Mucosa of descending colon (tissue), 3 donors: ENCODE measurements around the gene CFAP141. TPM values are rescaled to one million over a fixed set of nuclear protein-coding genes. Genes with fewer than 3 reads are reported as not detected.

Experiments
- ATAC-seq: fragments of 200-7000 bp; cut with Tn5 transposase; one replicate; pipeline ENCODE4 v1.9.1; 2020; ENCODE audit warnings: mild to moderate bottlenecking, moderate library complexity
- DNase-seq, 3 donors: peaks; one replicate each; pipeline ENCODE4 v3.0.0-alpha.2; 2020
- H3K36me3 ChIP-seq: fragments of 200-600 bp; one replicate; pipeline ENCODE4 v1.8.0; 2021; ENCODE audit warnings: low read depth, mild to moderate bottlenecking
- H3K4me1 ChIP-seq: fragments of 200-600 bp; one replicate; pipeline ENCODE4 v1.8.0; 2021; ENCODE audit warnings: low read depth, mild to moderate bottlenecking
- H3K4me3 ChIP-seq: fragments of 200-600 bp; one replicate; pipeline ENCODE4 v1.8.0; 2021; ENCODE audit warnings: mild to moderate bottlenecking
- H3K9me3 ChIP-seq: fragments of 200-600 bp; one replicate; pipeline ENCODE4 v1.8.0; 2021; ENCODE audit warnings: mild to moderate bottlenecking
- CTCF ChIP-seq: fragments of 200-600 bp; IDR thresholded peaks from one replicate; pipeline ENCODE4 v1.8.0; 2022; ENCODE audit warnings: antibody characterized with exemption, mild to moderate bottlenecking
- intact Hi-C, 2 donors: fragments of 100-400 bp; cut with DNase I in 1 of 2; cut with micrococcal nuclease in 1 of 2; formaldehyde crosslinking; loops; one replicate each; pipeline versions ENCODE4 v1.11.0 to v1.11.1; 2022; cut with DNase I, micrococcal nuclease
- total RNA-seq, 3 donors: library from RNA; stranded (reverse); fragmentation: NEBNext Ultra II Directional in 2 of 3; extraction: Animal tissue kit (Norgen Biotek cat#: 25700) in 2 of 3; gene quantifications; one replicate each; pipeline versions ENCODE4 v1.2.1 to v1.2.4, GENCODE V29; 2021 to 2023
- donor health status: DM: no; HTN: no; CAD: no; lungs with moderate emphysema.
- donor health status: DM: no; HTN: no; CAD: no.
- donor health status: DM: no; HTN: yes; CAD: no.

CFAP141 gene
- total RNA-seq, 3 donors from 2014 or later, result not detected

- H3K4me1 ChIP-seq, result no peaks in the 10 kb centered on the region
- intact Hi-C loops, result no loop called here
- ATAC-seq (no peak), DNase-seq (no peak)
- H3K9me3 ChIP-seq, result no peaks in the 10 kb centered on the region
- no peak for TF ChIP-seq CTCF
- no peak within 1 kb of the TSS for H3K4me3 ChIP-seq
- H3K36me3 ChIP-seq, result no peaks in the 10 kb centered on the region
These were observed 14.1 kb downstream of the CFAP141 start, which contains the start of gene TPM3 for GRCh38 chr1:154191990-154192461. TPM3 (minus strand) TSS chr1:154192100; CDS start chr1:154192018, 82 bp downstream.

- no peak for TF ChIP-seq CTCF
- DNase-seq (no peak), ATAC-seq (no peak)
- H3K9me3 ChIP-seq, result no peaks in the 10 kb centered on the region
- H3K36me3 ChIP-seq, result no peaks in the 10 kb centered on the region
- H3K4me1 ChIP-seq, result no peaks in the 10 kb centered on the region
- H3K4me3 ChIP-seq, result no peak overlapping the region
- intact Hi-C loops, result no loop called here
These were observed 15.6 kb downstream of the CFAP141 start for GRCh38 chr1:154190550-154190949.

- DNase-seq, result no peak
- intact Hi-C loops, result no loop called here
- Histone ChIP-seq H3K9me3 (no peaks in the 10 kb centered on the region), H3K4me3 (no peak overlapping the region), H3K36me3 (no peaks in the 10 kb centered on the region), H3K4me1 (peaks cover under 1% of the 10 kb centered on the region)
- no peak for ATAC-seq
- TF ChIP-seq CTCF, result no peak
These were observed 19.2 kb downstream of the CFAP141 start for GRCh38 chr1:154186852-154187501.

- no peak for TF ChIP-seq CTCF
- DNase-seq (peak in 2 of 3 donors; percentile 72 to 80), ATAC-seq (no peak)
- H3K4me3 ChIP-seq, result no peak overlapping the region
- no peaks in the 10 kb centered on the region for H3K36me3 ChIP-seq
- intact Hi-C loops, result no loop called here
- H3K9me3 ChIP-seq, result no peaks in the 10 kb centered on the region
- H3K4me1 ChIP-seq, result peaks cover 9% of the 10 kb centered on the region
These were observed 20.0 kb downstream of the CFAP141 start for GRCh38 chr1:154186177-154186576.

- intact Hi-C loops, result no loop called here
- peaks cover 37% of the 10 kb centered on the region for H3K4me1 ChIP-seq
These were observed 22.9 kb downstream of the CFAP141 start for GRCh38 chr1:154183046-154183915.

More at GRCh38 chr1:154183046-154183915, 22.9 kb downstream of the CFAP141 start:
- H3K36me3 ChIP-seq, result no peaks in the 10 kb centered on the region
- no peaks in the 10 kb centered on the region for H3K9me3 ChIP-seq
- DNase-seq, result peak; percentile 98 to 99 (median 99)
- peak overlapping the region; percentile 84 for H3K4me3 ChIP-seq
- ATAC-seq, result peak; percentile 90
- no peak for TF ChIP-seq CTCF
